HG03457 (cell line): ENCODE data around the gene ZNF831.

Experiments
- ATAC-seq: cut with Tn5 transposase; IDR thresholded peaks from one replicate; pipeline ENCODE4 v1.9.1; 2021; ENCODE audit warnings: moderate number of reproducible peaks; ENCODE audit not compliant: unreplicated experiment

Gene ZNF831

GRCh38 chr20:59297686-59298085 lies 134.1 kb downstream of the ZNF831 start:
- no peak for ATAC-seq

DNA sequence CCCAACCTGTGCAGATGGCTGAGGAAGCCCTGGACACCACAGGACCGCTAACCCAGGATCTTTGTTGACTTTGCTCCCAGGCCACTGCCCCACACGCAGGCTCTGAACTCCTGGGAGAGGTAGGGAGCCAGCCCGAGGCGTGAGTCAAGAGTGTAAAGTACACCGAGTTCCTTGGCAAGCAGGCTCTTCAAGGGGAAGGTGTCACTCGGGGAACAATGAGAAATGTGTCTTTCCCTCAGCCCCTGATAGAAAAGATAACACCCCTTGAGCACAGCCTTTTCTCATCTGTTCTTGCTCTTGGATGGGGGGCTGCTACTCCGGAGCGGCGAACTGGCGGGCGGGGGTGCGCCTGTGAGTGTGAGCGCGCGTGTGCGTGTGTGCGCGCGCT lies 136.3 kb downstream of the ZNF831 start:
- ATAC-seq: no peak

DNA sequence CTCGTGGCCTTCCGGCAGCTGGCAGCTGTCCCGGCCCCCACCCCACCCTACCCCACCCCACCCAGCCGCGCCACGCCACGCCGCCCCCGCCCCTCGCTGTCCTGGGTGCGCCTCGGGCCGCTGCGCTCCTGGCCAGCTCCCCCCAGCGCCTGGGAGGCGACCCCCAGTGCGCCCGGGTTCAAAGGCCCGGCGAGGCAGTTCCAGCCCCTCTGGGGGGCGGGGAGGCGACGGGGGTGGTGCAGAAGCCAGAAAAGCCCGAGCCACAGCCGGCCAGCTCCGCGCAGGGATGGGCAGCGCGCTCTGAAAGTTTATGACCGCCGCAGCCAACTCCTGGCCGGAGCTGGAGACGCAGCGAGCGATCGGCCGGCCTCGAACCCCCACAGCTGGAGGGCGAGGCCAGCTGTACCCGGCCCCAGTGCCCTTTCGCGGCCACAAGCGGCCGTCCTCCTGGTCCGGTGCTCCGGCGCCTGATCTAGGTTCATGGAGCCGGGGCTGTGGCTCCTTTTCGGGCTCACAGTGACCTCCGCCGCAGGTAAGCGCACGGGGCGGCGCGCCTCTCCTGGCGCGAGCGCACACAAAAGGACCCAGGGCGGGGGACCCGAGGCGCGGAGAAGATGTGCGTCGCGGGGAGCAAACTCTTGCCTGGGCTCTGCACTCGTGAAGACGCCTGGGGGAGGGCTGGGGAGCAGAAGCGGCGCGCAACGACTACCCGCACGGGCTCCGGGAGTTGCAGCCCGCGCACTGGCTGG lies 136.9 kb downstream of the ZNF831 start, which contains the start of gene EDN3:
TSS of gene EDN3 (plus strand) at position 279 of the 749 bp plus-strand sequence. CDS start at position 481, 202 bp downstream.
- no peak for ATAC-seq

- ATAC-seq: no peak
These were observed 137.9 kb downstream of the ZNF831 start for GRCh38 chr20:59301343-59302007.

DNA sequence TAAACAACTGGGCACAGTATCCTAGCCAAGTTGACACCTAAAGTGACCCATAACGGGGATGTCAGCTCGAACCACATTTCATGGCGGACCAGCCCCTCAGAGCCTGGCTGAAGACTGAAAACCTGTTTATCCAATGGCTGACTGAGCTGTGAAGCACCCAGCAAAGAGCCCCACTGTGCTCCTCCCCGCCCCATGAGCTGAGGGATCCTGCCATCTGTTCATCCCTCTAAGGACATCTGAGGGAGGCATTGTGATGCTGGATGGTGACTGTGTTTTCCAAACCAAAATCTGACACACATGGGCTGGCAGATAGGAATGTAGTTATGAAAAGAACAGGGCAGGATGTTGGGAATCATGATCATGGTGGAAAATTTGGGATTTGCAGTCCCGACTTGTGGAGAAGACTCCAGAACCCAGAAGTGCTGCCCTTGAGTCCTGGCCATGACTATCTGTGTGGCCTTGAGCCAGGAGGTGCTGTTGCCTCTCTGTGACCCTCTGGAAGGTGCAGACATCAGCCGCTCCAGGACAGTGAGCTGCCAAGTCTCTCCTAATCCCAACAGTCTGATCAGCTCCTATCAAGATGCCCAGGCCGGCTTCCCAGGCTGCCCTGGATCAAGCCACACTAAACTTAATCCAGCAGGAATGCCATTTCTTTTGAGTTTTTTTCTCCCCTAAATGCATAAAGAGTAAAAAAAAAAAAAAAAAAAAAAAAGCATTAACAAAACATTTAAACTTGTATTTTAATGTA lies 142.5 kb downstream of the ZNF831 start:
- ATAC-seq: no peak

DNA sequence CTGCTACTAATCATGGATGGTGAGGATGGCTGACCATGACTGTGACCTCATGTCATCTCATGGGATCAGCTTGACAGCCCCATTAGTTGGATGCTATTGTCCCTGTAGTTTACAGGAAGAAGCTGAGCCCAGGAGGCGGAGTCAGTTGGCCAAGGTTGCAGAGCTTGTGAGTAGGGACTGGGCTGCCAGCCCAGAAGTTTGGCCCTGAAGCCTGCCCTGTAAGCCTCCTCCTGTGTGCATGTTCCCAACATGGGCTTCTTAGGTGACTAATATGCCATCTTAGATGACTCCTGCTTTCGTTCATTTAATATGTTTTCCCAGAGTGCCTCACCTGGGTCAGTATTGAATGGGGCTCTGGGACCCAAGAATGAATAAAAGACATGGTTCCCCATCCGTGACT lies 143.6 kb downstream of the ZNF831 start:
- no peak for ATAC-seq
